ENCODE data around the gene ASB2. TPM values are rescaled to one million over a fixed set of nuclear protein-coding genes. Genes with fewer than 3 reads are reported as not detected.

The ASB2 gene
- total RNA-seq, 2 donors from 2014 or later: 47.2 to 48.3 TPM

GRCh38 chr14:94021416-94022157 lies 45.2 kb upstream of the ASB2 start:
- Histone ChIP-seq H3K9me3 (no peaks in the 10 kb centered on the region), H3K27ac (no peak overlapping the region), H3K4me1 (ENCODE audit: control insufficient read depth in 1 of 2, low read depth in 2 of 2) (no peaks in the 10 kb centered on the region), H3K36me3 (no peaks in the 10 kb centered on the region), H3K4me3 (no peak overlapping the region), H3K27me3 (replicated peaks; ENCODE audit: insufficient read depth) (no peaks in the 10 kb centered on the region)
- ATAC-seq (ENCODE audit: insufficient number of reproducible peaks, low FRiP score, low read depth): no peak
- TF ChIP-seq, protein P1, sequence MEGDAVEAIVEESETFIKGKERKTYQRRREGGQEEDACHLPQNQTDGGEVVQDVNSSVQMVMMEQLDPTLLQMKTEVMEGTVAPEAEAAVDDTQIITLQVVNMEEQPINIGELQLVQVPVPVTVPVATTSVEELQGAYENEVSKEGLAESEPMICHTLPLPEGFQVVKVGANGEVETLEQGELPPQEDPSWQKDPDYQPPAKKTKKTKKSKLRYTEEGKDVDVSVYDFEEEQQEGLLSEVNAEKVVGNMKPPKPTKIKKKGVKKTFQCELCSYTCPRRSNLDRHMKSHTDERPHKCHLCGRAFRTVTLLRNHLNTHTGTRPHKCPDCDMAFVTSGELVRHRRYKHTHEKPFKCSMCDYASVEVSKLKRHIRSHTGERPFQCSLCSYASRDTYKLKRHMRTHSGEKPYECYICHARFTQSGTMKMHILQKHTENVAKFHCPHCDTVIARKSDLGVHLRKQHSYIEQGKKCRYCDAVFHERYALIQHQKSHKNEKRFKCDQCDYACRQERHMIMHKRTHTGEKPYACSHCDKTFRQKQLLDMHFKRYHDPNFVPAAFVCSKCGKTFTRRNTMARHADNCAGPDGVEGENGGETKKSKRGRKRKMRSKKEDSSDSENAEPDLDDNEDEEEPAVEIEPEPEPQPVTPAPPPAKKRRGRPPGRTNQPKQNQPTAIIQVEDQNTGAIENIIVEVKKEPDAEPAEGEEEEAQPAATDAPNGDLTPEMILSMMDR (IDR thresholded peaks at IDR 0.05): no peak
- DNase-seq (ENCODE audit: low spot score): no peak

DNA sequence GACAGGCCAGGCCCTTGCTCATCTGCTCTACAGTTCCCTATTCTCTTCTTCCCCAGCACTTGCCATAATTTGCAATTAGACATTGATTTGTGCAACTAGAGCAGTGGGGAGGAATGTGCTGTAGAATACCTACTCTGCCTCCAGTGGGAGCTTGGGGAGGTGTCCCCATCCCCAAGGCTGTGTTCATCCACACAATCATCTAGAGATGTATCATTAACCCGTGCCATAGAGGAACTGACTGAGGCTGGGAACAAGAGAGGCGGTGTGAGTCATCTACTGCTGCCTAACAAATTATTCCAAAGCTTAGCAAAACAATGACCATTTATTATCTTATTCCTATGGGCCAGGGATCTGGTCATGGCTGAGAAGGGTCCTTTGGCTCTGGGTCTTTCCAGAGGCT lies 44.6 kb upstream of the ASB2 start:
- DNase-seq (ENCODE audit: low spot score) (no peak), ATAC-seq (ENCODE audit: insufficient number of reproducible peaks, low FRiP score, low read depth) (no peak)
- no peaks in the 10 kb centered on the region for H3K9me3 ChIP-seq
- no peaks in the 10 kb centered on the region for H3K27me3 ChIP-seq (replicated peaks; ENCODE audit: insufficient read depth)
- H3K36me3 ChIP-seq: no peaks in the 10 kb centered on the region
- TF ChIP-seq, protein P1 (IDR thresholded peaks at IDR 0.05): no peak
- no peak overlapping the region for H3K4me3 ChIP-seq
- no peak overlapping the region for H3K27ac ChIP-seq
- no peaks in the 10 kb centered on the region for H3K4me1 ChIP-seq (ENCODE audit: control insufficient read depth in 1 of 2, low read depth in 2 of 2)

GRCh38 chr14:94020267-94020666 lies 43.9 kb upstream of the ASB2 start:
- Histone ChIP-seq H3K4me3 (no peak overlapping the region), H3K4me1 (ENCODE audit: control insufficient read depth in 1 of 2, low read depth in 2 of 2) (no peaks in the 10 kb centered on the region), H3K36me3 (no peaks in the 10 kb centered on the region), H3K9me3 (no peaks in the 10 kb centered on the region), H3K27ac (no peak overlapping the region), H3K27me3 (replicated peaks; ENCODE audit: insufficient read depth) (no peaks in the 10 kb centered on the region)
- TF ChIP-seq, protein P1 (IDR thresholded peaks at IDR 0.05): no peak
- no peak for DNase-seq (ENCODE audit: low spot score)
- ATAC-seq (ENCODE audit: insufficient number of reproducible peaks, low FRiP score, low read depth): no peak

DNA sequence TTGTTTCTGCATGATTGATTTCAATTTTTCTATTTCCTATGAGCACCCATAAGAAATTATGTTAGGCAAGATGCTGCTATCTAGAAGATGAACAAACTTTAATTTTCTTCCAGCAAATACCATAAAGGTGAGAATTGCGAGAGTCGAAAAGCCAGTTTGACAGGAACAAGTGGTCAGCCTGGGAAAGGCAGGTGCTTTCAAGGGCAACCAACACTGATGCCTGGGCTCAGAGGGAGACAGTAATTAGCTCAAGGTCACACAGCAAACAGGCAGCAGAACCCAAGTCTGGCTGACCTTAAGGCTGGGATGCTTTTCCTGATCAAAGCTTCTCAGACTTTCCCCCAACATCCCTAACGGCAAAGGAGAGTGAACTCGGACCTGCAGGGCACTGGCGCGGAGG lies 43.0 kb upstream of the ASB2 start:
- TF ChIP-seq, protein P1 (IDR thresholded peaks at IDR 0.05): no peak
- Histone ChIP-seq H3K9me3 (no peaks in the 10 kb centered on the region), H3K27ac (no peak overlapping the region), H3K4me1 (ENCODE audit: control insufficient read depth in 1 of 2, low read depth in 2 of 2) (no peaks in the 10 kb centered on the region), H3K4me3 (no peak overlapping the region), H3K36me3 (no peaks in the 10 kb centered on the region), H3K27me3 (replicated peaks; ENCODE audit: insufficient read depth) (no peaks in the 10 kb centered on the region)
- DNase-seq (ENCODE audit: low spot score) (no peak), ATAC-seq (ENCODE audit: insufficient number of reproducible peaks, low FRiP score, low read depth) (no peak)

DNA sequence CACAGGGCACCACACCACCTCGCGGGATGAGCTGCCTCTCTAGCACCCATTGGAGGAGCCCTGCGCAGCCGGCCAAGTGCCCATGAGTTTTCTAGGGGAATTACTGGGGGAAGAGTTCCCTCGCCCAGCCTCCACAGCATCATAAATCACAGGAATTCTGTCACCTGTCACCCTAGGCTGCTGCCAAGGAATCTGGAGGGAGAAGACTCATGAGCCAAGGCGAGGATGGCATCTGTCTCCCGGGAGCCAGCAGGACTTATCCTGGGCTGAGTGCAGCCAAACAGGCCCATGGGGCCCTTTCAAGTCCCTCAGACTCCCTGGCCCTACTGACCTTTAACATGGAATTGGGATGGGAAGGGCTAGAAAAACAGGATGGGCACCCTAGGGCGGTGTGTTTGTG lies 41.9 kb upstream of the ASB2 start:
- no peak for DNase-seq (ENCODE audit: low spot score)
- Histone ChIP-seq H3K4me1 (ENCODE audit: control insufficient read depth in 1 of 2, low read depth in 2 of 2) (no peaks in the 10 kb centered on the region), H3K4me3 (no peak overlapping the region), H3K27ac (no peak overlapping the region), H3K27me3 (replicated peaks; ENCODE audit: insufficient read depth) (no peaks in the 10 kb centered on the region), H3K9me3 (no peaks in the 10 kb centered on the region), H3K36me3 (no peaks in the 10 kb centered on the region)
- TF ChIP-seq, protein P1 (IDR thresholded peaks at IDR 0.05): no peak
- ATAC-seq (ENCODE audit: insufficient number of reproducible peaks, low FRiP score, low read depth): no peak

Data from thoracic aorta (tissue), 2 donors.